ENCODE data around the gene TTYH1.

DNA sequence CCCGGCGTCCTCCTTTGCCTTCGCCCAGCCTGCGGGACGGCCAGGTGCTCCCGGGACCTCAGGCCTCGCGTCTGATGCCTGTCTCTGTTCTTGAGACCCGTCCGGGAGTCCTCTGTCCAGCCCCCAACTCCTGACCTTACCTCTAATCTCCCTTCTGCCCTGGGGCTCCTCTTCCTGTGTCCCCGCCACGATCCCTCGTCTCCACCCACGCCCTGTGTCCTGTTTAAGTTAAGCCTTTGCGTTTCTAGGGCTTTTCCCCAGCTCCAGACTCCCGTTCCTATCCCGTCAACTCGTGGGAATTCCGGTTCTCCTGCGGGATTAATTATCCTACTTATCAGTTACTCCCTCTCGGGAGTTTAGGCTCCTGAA, 34.4 kb downstream of the TTYH1 start:
- TF ChIP-seq FOXA1 (IDR thresholded peaks at IDR 0.05) (no peak), SUZ12 (IDR thresholded peaks at IDR 0.05) (no peak), ZNF384 (IDR thresholded peaks at IDR 0.05) (no peak), CTBP1 (IDR thresholded peaks at IDR 0.05; ENCODE audit: borderline replicate concordance) (no peak), SP1 (IDR thresholded peaks at IDR 0.05) (no peak)

All from HEK293T (cell line).